NT2/D1 (cell line): ENCODE measurements around the gene INSIG1.

Experiments
- SUZ12 ChIP-seq: IDR thresholded peaks from 2 replicates; pipeline ENCODE4 v1.6.1; 2011; ENCODE audit not compliant: insufficient read length, insufficient read depth; ENCODE audit errors: extremely low read depth
- YY1 ChIP-seq: IDR thresholded peaks from 2 replicates; pipeline ENCODE4 v1.6.1; 2011; ENCODE audit not compliant: insufficient read length, insufficient read depth
- ZNF274 ChIP-seq: IDR thresholded peaks from 2 replicates; pipeline ENCODE4 v1.6.1; 2011; ENCODE audit warnings: mild to moderate bottlenecking, low read depth, low read length

DNA sequence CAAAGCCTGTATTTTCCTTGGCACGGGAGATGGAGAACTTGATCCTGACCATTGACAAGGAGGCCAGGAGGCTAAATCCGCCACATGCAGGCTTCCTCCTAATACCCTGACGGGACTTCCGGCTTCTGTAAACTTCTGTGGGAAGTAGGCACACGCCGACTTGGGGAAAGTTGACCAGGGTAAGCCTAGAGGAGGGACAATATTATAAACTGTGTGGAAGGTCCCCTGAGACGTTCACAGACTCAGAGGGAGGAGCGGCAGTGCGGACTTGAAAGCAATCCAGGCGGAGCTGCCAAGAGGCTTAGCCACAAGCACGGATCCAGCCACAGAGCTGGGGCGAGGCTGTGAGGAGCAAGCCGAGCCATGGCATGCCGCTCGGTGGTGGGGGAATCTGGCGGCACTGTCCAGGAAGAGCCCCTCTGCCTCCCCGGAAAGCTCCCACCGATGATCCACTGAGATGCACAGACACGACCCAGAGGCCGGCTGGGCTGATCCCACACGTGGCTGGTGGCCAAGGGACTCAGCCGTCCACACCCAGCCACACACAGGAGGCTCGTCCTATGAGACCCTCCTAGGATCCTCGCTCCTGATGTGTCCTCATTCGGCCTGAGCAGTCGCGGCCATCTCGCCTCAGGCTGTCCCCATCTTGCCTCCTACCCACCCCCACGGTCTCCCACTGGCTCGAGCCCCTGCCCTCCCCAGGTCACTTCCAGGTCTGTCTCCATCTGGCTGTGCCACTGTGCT, 40.0 kb upstream of the INSIG1 start:
- no peak for TF ChIP-seq YY1
- no peak for TF ChIP-seq ZNF274
- TF ChIP-seq SUZ12 = no peak
